NOMO-1 (cell line): Measurements from ENCODE around the gene RPS15A.
"Not testable (repeated sequence)": the region's sequence is repeated elsewhere in the genome, so short reads cannot be mapped to it uniquely, and the experiment has no call there.

Source experiments
- DNase-seq, 2 experiments: peaks; one replicate each; lab custom pipeline; 2025; ENCODE audit not compliant: unreplicated experiment in 2 of 2; lab: John Stamatoyannopoulos, UW

RPS15A gene

DNA sequence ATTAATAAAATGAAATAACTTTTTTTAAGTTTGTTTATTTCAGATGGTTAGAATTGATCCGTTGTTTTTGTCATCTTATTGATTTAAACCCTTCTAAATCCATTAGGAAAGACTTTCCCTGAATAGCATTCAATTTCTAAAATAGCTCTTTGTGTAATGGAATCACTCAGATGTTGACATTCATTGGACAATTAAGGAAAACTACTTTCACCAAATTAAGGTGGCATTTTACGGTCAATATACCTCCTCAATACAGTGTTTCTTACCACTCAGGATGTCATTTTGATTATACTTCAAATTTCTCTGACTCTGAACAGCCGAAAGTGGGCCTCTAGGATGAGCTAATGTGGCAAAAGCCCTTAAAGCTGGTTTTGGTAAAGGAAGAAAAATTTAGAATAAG lies 9.4 kb upstream of the RPS15A start:
- DNase-seq, result no peak

GRCh38 chr16:18797746-18798145 lies 7.6 kb upstream of the RPS15A start:
- no peak for DNase-seq

- no peak for DNase-seq
These were observed 6.2 kb upstream of the RPS15A start for GRCh38 chr16:18796377-18796776.

GRCh38 chr16:18792836-18793433 lies 2.8 kb upstream of the RPS15A start:
- DNase-seq, result no peak

GRCh38 chr16:18789515-18789849 lies 652 bp downstream of the RPS15A start:
- DNase-seq, result no peak

- DNase-seq, result no peak
These were observed 1.2 kb downstream of the RPS15A start for GRCh38 chr16:18788828-18789514.

- no peak for DNase-seq
These were observed 5.1 kb downstream of the RPS15A start for GRCh38 chr16:18784917-18785623.

DNA sequence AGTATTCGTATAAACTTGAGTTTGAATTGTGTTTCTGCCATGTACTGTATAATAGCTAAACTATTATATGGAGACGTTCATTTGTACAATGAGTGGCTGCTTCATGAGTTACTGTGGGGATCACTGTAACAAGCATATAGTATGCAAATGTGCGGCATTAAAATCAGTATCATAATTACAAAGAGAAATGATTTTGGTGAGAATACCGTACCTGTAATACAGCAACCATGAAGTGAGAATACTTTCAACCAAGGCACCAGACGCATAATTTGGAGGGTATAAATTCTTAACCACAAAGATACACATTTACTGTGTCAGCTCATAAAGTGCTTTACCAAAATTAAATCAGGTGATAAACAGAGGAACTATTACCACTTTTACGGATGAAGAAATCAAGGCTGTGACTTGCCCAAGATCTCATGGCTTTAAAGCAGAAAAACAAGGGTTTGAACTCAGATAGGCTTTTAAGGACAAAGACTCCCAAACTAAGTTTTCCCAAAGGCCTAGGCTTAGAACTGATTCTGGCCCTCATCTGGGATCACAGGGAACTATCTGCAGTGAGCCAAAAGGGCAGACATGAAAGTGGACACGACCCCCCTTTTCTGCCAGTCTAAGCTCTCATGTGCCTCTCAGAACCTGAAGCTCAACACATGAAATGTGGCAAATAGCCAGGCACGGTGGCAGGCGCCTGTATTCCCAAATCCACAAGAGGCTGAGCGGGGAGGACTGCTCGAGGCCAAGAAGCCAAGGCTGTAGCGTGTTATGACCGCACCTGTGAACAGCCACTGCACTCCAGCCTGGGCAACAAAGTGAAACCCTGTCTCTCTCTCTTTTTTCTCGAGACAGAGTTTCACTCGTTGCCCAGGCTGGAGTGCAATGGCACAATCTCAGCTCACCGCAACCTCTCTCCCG lies 6.4 kb downstream of the RPS15A start:
- DNase-seq, result no peak

DNA sequence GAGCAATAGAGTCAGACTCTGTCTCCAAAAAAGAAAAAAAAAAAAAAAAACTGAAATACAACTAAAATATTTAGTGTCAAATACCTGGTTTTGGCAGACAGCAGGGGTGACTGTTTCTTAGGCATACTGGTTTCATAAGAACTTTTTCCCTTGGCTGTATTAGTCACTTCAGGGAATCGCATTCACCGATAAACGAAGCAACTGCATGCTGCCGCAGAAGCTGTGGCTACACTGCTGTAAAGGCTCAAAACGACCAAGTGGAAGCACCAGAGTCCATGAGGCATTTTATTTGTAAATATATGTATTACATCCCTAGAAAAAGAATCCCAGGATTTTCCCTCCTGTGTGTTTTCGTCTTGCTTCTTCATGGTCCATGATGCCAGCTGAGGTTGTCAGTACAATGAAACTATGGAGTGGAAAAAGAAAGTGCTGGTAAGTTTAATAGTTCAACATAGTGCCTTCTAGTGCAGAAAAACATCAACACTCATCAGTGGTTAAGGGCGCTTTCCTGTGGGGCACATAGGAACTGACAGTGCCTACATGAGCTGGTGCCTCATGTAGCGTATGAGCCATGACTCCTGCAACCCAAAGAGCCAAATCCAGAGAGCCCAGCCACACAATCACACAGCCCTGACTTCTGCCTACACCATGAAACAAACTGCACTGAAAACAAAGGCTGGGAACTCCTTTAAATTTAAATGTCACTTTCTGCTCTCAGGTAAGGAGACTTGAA lies 7.3 kb downstream of the RPS15A start:
- no peak for DNase-seq

DNA sequence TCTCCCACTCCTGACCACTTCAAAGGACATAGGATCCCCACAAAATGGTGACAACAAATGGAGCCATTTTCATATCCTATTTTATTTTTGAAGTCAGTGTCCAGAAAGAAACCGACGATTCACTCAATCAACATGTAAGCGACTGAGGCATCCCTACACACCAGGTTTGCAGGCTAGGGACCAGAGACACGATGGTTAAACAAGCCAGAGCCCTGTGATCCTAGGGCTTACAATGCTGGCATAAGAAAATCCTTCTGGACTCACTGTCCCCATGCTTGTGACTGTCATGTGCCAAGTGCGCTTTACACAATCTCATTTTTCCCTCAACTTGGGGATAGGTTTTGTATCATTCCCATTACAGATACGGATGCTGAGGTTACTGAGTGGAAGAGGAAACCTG lies 8.9 kb downstream of the RPS15A start:
- not testable (repeated sequence) for DNase-seq

DNA sequence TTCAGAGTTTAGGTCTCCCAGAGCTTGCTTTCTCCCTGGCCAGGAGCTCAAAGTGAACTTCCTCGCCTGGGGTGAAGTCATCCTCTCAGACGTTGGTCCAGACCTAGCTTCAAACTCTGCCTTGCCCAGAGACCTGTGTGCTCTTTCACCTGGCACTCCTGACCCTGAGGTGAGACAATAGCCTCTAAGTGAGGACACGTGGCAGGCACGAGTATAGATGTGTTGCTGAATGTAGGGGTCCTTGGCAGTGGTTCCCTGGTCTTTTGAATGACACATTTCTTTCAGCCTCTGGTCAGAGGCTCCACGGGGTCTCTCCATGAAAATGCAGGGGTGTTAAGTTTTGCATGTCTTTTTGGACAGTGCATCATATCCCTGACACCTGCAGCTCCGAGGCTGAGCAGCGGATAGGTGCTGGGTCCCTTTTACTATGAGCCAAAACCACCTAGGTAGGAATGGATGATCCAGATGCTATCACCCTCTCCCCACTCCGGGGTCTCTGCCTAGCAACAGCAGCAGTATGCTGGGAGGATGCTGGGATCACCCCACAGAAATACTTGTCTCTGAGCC lies 9.6 kb downstream of the RPS15A start:
- DNase-seq, result not testable (repeated sequence)

GRCh38 chr16:18777664-18778063 lies 12.5 kb downstream of the RPS15A start:
- not testable (repeated sequence) for DNase-seq

- not testable (repeated sequence) for DNase-seq
These were observed 13.8 kb downstream of the RPS15A start for GRCh38 chr16:18776334-18776733.

DNA sequence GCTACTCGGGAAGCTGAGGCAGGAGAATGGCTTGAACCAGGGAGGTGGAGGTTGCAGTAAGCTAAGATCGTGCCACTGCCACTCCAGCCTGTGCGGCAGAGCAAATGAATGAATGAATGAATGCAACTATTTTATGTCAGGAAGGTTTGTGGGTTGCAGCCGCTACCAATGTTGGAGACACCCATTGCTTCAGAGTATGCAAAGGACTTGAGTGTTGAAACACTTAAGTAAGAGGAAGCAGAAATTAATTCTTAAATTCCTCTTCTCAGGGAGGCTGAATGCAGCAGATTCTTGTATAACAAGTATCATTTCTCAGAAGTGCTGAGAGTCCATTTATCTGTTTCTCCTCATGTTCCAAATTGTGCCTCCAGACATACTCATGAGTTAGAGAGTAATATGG lies 15.5 kb downstream of the RPS15A start:
- peak; percentile 63 to 75 for DNase-seq

GRCh38 chr16:18772171-18772570 lies 18.0 kb downstream of the RPS15A start:
- not testable (repeated sequence) for DNase-seq

DNA sequence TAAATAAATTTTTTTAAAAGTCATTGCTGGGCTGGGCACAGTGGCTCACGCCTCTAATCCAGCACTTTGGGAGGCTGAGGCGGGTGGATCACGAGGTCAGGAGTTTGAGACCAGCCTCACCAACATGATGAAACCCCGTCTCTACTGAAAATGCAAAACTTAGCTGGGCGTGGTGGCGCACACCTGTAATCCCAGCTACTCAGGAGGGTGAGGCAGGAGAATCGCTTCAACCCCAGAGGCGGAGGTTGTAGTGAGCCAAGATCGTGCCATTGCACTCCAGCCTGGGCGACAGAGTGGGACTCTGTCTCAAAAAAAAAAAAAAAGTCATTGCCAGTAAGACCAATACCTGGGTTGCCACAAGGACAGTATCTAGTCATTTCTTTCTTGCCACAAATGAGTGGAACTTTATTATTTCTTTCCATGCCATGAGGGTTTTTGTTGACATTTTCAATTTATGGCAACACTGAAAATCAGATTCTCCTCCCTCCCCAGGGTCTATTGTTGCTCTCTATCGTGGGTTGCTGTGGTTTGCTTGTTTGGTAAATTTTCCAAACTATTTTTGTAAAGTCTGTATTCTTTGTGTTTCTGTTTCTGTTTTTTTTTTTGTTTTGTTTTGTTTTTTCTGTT lies 19.7 kb downstream of the RPS15A start:
- not testable (repeated sequence) for DNase-seq

DNA sequence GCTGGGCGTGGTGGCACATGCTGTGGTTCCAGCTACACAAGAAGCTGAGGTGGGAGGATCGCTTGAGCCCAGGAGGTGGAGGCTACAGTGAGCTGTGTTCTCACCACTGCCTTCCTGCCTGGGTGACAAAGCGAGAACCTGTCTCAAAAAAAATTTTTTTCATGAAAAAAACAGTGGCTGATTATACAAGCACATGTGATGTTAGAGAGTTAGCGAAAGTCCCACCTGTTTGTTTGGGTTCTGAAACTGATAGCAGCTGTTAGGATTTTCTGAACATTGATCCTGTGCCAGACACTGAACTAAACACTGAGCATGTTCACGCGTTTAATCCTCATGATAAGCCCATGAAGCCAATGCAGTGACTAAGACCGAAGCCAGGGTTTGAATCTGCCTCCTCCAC lies 22.9 kb downstream of the RPS15A start:
- DNase-seq, result not testable (repeated sequence)

- not testable (repeated sequence) for DNase-seq
These were observed 27.4 kb downstream of the RPS15A start for GRCh38 chr16:18762713-18763112.
